NB4 (cell line): ENCODE results near the gene PCCB.

ENCODE experiments used
- POLR2A ChIP-seq: IDR thresholded peaks from 2 replicates; pipeline ENCODE4 v1.6.1; 2011; ENCODE audit warnings: mild to moderate bottlenecking; ENCODE audit not compliant: insufficient read length; ENCODE audit errors: extremely low read depth
- TF ChIP-seq, protein P1 (sequence below): IDR thresholded peaks from one replicate; pipeline ENCODE4 v1.5.1; 2012; ENCODE audit warnings: low read depth, low read length

DNA sequence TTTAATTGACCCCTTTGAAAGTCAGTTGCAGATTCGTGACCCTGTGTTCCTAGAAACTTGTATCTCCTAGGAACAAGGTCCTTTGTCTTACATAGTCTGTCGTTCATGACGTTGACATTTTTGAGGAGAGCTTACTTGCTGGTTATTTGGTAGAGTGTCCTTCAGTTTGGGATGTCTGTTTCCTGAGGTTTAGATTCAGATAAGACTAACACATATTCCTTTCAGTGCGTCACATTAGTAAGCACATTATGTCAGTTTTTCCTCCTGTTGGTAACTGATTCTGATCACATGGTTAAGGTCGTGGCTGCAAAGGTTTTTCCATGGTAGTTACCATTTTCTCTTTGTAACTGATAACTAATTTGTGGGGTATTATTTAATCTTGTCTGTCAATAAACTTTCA lies 80.8 kb downstream of the PCCB start:
- TF ChIP-seq, protein P1, sequence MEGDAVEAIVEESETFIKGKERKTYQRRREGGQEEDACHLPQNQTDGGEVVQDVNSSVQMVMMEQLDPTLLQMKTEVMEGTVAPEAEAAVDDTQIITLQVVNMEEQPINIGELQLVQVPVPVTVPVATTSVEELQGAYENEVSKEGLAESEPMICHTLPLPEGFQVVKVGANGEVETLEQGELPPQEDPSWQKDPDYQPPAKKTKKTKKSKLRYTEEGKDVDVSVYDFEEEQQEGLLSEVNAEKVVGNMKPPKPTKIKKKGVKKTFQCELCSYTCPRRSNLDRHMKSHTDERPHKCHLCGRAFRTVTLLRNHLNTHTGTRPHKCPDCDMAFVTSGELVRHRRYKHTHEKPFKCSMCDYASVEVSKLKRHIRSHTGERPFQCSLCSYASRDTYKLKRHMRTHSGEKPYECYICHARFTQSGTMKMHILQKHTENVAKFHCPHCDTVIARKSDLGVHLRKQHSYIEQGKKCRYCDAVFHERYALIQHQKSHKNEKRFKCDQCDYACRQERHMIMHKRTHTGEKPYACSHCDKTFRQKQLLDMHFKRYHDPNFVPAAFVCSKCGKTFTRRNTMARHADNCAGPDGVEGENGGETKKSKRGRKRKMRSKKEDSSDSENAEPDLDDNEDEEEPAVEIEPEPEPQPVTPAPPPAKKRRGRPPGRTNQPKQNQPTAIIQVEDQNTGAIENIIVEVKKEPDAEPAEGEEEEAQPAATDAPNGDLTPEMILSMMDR = no peak
- no peak for TF ChIP-seq POLR2A
